ENCODE measurements around the gene RNF213.

The RNF213 gene

DNA sequence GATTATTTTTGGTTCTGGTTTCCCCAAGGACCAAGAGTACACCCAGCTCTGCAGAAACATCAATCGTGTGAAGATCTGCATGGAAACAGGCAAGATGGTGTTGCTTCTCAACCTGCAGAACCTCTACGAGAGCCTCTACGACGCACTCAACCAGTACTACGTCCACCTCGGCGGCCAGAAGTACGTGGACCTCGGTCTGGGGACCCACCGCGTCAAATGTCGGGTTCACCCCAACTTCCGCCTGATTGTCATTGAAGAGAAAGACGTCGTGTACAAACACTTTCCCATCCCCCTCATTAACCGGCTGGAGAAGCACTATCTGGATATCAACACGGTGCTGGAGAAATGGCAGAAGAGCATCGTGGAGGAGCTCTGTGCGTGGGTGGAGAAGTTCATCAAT lies 86.9 kb downstream of the RNF213 start:
- in situ Hi-C loops (cut with MboI; ENCODE audit: low sequenced_read_pairs): no loop called here
- Histone ChIP-seq H3K9me3 (no peaks in the 10 kb centered on the region), H3K4me1 (no peaks in the 10 kb centered on the region), H3K27me3 (ENCODE audit: low read depth) (no peaks in the 10 kb centered on the region), H3K36me3 (replicated peaks) (peaks cover 73% of the 10 kb centered on the region), H3K4me3 (no peak overlapping the region)
- no peak for DNase-seq (ENCODE audit: low spot score in 2 of 2)

DNA sequence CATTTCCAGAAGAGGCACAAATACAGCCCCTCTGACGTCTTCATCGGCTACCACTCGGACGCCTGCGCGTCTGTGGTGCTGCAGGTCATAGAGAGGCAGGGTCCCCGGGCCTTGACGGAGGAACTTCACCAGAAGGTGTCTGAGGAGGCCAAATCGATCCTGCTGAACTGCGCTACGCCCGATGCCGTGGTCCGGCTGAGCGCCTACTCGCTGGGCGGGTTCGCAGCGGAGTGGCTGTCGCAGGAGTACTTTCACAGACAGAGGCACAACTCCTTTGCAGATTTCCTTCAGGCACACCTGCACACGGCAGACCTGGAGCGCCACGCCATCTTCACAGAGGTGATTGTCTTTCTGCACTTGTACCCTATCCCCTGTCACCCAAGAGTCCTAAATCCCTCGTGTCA lies 87.3 kb downstream of the RNF213 start:
- no peaks in the 10 kb centered on the region for H3K27me3 ChIP-seq (ENCODE audit: low read depth)
- no peak overlapping the region for H3K4me3 ChIP-seq
- no peaks in the 10 kb centered on the region for H3K4me1 ChIP-seq
- no peaks in the 10 kb centered on the region for H3K9me3 ChIP-seq
- DNase-seq (ENCODE audit: low spot score in 2 of 2): no peak
- in situ Hi-C loops (cut with MboI; ENCODE audit: low sequenced_read_pairs): no loop called here
- peaks cover 75% of the 10 kb centered on the region for H3K36me3 ChIP-seq (replicated peaks)

DNA sequence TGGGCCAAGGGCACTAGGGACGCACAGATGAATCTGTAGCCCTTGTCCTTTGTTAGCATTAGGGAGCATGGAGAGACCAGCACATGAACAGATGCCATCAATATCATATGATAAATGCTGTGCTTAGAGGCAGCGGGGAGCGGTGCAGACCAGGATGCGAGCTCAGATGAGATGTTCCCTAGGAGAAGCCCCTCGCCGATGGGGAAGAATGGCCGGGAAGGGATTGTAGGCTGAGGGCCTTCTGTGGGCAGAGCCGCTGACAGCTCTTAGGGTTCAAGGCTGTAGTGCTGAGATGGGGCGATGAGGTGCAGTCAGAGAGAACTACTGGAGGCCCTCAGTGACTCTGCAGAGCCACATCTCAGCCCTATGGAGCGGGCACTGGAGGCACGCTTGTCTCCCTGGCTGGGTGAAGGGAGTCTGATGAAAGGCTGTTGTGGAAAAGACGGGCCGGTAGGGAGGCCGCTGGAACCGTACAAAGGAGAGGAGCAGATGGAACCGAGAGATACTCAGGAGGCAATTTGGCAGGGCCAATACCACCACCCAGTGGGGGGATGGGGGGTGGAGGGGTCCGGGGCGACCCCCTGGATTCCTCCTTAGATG lies 88.0 kb downstream of the RNF213 start:
- H3K4me1 ChIP-seq: no peaks in the 10 kb centered on the region
- in situ Hi-C loops (cut with MboI; ENCODE audit: low sequenced_read_pairs): no loop called here
- no peak for DNase-seq (ENCODE audit: low spot score in 2 of 2)
- no peaks in the 10 kb centered on the region for H3K27me3 ChIP-seq (ENCODE audit: low read depth)
- no peak overlapping the region for H3K4me3 ChIP-seq
- no peaks in the 10 kb centered on the region for H3K9me3 ChIP-seq
- peaks cover 75% of the 10 kb centered on the region for H3K36me3 ChIP-seq (replicated peaks)

DNA sequence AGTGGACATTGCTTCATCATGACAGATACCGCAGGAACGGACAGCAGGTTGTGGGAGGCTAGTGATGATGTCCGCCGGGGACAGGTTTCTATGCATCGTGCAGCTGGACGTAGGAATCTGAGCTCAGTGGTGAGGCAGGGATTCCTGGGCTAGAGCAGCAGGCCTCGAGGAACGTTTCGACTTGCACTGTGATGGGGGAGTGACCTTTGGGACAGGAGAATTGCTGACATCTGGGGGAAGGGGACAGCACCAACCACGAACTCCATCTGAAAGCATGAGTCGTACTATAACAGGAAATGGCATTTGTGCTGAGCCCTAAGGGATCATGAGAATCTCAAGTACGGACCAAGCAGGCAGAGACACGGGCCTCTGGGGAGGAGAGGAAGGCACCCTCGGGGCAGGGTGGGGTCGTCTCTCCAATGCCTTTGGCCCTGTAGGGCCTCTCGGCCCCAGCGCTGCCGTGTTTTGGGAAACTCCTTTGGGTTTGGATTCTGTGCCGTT lies 88.5 kb downstream of the RNF213 start:
- H3K4me3 ChIP-seq: no peak overlapping the region
- H3K36me3 ChIP-seq (replicated peaks): peaks cover 76% of the 10 kb centered on the region
- H3K4me1 ChIP-seq: no peaks in the 10 kb centered on the region
- no peak for DNase-seq (ENCODE audit: low spot score in 2 of 2)
- in situ Hi-C loops (cut with MboI; ENCODE audit: low sequenced_read_pairs): no loop called here
- H3K27me3 ChIP-seq (ENCODE audit: low read depth): no peaks in the 10 kb centered on the region
- no peaks in the 10 kb centered on the region for H3K9me3 ChIP-seq

DNA sequence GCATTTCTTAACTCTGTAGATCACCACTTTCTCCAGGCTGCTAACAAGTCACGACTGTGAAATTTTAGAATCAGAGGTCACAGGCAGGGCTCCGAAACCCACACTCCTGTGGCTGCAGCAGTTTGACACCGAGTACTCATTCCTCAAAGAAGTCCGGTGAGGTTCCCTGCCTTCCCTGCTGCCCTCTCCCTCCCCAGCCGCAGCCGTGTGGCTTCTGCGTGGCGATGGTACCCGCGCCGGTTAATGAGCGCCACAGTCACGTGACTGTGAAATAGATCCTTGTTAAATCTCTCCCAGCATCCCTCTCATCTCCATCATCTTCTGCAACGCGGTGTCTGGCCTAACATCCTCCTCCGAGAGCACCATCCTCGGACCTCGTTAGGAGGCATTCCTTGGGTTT lies 89.1 kb downstream of the RNF213 start:
- Histone ChIP-seq H3K27me3 (ENCODE audit: low read depth) (no peaks in the 10 kb centered on the region), H3K4me1 (no peaks in the 10 kb centered on the region), H3K36me3 (replicated peaks) (peaks cover 70% of the 10 kb centered on the region), H3K9me3 (no peaks in the 10 kb centered on the region), H3K4me3 (no peak overlapping the region)
- DNase-seq (ENCODE audit: low spot score in 2 of 2): no peak
- in situ Hi-C loops (cut with MboI; ENCODE audit: low sequenced_read_pairs): no loop called here

DNA sequence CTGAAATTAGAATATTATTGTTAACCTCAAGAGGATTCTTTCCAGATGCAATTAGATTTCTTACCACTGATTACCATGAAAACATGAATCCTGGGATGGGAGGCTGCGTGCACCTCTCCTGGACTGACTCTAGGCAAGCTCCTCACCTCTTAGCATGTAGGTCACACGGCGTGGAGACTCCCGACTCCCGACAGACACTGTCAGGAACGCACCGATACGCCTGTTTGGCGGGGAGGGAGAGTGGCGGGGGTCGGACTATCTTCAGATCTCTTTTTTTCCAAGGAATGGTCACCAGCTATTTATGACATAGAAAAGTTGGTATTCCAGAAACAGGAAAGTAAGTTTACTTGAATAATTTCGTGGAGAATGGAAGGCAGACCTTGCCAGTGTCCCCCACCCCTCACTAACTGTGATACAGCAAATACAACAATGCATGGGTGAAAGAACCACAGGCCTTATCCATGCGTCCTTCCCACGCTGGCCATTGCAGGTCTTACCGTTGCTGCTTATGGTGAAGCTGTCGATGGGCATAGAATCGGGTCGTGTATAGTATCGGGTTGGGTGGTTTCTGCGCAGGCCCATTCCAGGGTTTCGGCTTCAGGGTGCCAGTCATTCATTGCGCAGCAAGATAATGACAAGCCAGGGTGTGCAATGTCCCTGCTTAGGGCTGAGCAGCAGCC lies 91.7 kb downstream of the RNF213 start:
- DNase-seq (ENCODE audit: low spot score in 2 of 2): no peak
- Histone ChIP-seq H3K4me3 (no peak overlapping the region), H3K36me3 (replicated peaks) (peaks cover 55% of the 10 kb centered on the region), H3K4me1 (no peaks in the 10 kb centered on the region), H3K9me3 (no peaks in the 10 kb centered on the region), H3K27me3 (ENCODE audit: low read depth) (no peaks in the 10 kb centered on the region)
- in situ Hi-C loops (cut with MboI; ENCODE audit: low sequenced_read_pairs): no loop called here

DNA sequence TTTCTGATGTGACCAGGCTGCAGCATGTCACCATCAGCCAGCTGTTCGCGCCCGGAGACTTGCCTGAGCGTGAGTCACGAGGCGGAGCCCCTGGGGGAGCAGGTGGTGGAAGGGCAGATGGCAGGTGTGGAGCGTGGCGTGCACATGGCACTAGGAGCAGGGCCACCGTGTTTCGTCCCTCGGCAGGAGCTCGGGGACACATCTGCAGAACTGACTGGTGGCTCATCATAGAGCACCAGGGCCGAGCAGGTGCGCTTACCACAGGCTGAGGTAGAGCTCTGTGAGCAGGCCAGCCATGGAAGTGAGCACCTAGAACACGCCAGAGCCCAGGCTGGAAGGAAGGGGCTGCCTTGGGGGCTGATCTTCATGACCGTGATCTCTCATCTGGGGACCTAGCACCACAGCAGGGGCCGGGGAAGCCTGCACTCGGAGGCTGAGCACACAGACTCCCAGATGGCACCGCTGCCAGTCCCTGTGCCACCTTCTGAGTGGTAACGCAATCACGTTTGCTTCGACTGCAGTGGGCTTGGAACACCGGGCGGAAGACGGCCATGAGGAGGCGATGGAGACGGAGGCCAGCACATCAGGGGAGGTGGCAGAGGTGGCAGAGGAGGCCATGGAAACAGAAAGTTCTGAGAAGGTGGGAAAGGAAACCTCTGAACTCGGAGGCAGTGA lies 92.5 kb downstream of the RNF213 start:
- Histone ChIP-seq H3K27me3 (ENCODE audit: low read depth) (no peaks in the 10 kb centered on the region), H3K4me1 (no peaks in the 10 kb centered on the region), H3K36me3 (replicated peaks) (peaks cover 53% of the 10 kb centered on the region), H3K4me3 (no peak overlapping the region), H3K9me3 (no peaks in the 10 kb centered on the region)
- DNase-seq (ENCODE audit: low spot score in 2 of 2): no peak
- in situ Hi-C loops (cut with MboI; ENCODE audit: low sequenced_read_pairs): no loop called here

DNA sequence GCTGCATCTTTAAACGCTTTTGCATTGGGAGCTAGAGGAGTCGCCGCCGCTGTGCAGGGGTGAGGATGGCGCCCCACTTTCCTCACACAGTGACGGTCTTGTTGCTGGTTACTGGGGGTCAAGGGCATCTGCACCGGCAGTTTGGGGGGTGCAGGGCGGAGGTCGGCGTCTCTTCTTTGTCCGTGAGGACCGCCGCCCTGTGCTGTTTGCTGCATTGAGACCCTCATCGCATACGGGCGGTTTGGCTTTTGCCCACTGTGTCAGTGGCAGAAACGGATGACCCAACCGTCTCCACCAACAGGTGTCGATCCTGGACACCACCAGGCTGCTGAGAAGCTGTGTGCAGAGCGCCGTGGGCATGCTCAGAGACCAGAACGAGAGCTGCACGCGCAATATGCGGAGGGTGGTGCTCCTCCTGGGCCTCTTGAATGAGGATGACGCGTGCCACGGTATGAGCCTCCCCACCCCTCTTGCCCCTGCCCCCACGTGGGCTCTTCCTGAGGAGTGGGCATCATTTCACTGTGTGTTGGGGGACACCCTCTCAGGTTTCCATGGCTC lies 93.1 kb downstream of the RNF213 start:
- DNase-seq (ENCODE audit: low spot score in 2 of 2): no peak
- Histone ChIP-seq H3K9me3 (no peaks in the 10 kb centered on the region), H3K27me3 (ENCODE audit: low read depth) (no peaks in the 10 kb centered on the region), H3K4me1 (no peaks in the 10 kb centered on the region), H3K4me3 (no peak overlapping the region), H3K36me3 (replicated peaks) (peaks cover 55% of the 10 kb centered on the region)
- in situ Hi-C loops (cut with MboI; ENCODE audit: low sequenced_read_pairs): no loop called here

DNA sequence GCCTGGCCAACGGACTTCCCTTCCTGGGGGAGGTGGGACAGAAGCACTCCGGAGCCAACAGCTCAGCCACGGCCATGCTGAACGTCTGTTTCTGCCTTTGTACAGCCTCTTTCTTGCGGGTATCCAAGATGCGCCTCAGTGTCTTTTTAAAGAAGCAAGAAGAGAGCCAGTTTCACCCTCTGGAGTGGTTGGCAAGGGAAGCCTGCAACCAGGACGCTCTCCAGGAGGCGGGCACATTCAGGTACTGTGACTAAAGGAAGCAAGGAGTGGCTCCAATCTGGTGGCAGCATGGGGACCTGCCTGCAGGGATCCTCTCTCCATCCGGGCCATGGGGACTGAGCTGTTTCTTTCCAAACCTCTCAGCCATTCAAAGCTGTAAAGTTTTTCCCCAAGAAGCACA lies 93.7 kb downstream of the RNF213 start:
- H3K36me3 ChIP-seq (replicated peaks): peaks cover 53% of the 10 kb centered on the region
- no peak for DNase-seq (ENCODE audit: low spot score in 2 of 2)
- no peaks in the 10 kb centered on the region for H3K9me3 ChIP-seq
- H3K4me1 ChIP-seq: no peaks in the 10 kb centered on the region
- no peak overlapping the region for H3K4me3 ChIP-seq
- in situ Hi-C loops (cut with MboI; ENCODE audit: low sequenced_read_pairs): no loop called here
- no peaks in the 10 kb centered on the region for H3K27me3 ChIP-seq (ENCODE audit: low read depth)

DNA sequence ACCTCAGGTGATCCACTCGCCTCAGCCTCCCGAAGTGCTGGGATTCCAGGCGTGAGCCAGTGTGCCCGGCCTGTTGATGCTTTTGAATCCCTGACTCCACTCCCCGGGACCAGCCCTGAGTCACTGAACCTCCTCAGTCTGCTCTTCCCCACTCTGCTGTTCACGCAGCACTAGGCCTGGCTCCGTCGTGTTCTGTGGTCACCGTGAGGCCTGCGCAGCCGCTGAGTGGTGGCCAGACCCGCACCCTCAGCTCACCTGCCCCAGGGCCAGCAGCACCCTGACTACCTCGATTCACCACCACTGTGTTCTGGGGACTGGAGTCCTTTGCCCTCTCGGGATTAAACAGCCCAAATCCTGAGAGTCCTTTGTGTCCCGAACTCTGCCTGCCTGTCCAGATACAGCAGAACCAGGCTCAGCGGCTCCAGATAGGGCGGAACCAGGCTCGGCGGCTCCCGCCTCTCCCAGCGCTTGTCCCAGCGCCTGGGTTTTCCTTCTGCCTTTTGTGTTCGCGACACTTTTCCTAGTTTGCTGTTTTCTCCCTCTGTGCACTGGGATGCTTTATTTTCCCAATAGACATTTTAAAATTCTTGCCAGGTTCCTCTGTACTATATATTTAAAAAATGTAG lies 95.7 kb downstream of the RNF213 start:
- H3K4me1 ChIP-seq: no peaks in the 10 kb centered on the region
- no peaks in the 10 kb centered on the region for H3K27me3 ChIP-seq (ENCODE audit: low read depth)
- H3K36me3 ChIP-seq (replicated peaks): peaks cover 54% of the 10 kb centered on the region
- in situ Hi-C loops (cut with MboI; ENCODE audit: low sequenced_read_pairs): no loop called here
- no peak overlapping the region for H3K4me3 ChIP-seq
- DNase-seq (ENCODE audit: low spot score in 2 of 2): no peak
- H3K9me3 ChIP-seq: no peaks in the 10 kb centered on the region

DNA sequence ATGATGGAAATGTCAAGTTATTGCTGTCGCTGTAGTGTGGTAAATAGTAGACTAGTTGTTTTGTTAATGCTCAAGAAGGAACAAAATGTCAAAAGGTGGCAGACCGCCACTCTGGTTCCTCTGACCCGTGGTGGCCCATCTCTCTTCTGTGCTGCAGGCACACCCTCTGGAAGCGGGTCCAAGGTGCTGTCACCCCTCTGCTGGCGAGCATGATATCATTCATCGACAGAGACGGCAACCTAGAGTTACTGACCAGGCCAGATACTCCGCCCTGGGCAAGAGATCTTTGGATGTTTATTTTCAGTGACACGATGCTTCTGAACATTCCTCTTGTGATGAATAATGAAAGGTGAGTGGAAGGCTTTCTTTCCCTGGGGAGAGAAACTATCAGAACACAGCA lies 97.5 kb downstream of the RNF213 start:
- no peak overlapping the region for H3K4me3 ChIP-seq
- peaks cover 51% of the 10 kb centered on the region for H3K36me3 ChIP-seq (replicated peaks)
- no peaks in the 10 kb centered on the region for H3K4me1 ChIP-seq
- H3K9me3 ChIP-seq: no peaks in the 10 kb centered on the region
- no peak for DNase-seq (ENCODE audit: low spot score in 2 of 2)
- no peaks in the 10 kb centered on the region for H3K27me3 ChIP-seq (ENCODE audit: low read depth)
- in situ Hi-C loops (cut with MboI; ENCODE audit: low sequenced_read_pairs): no loop called here

DNA sequence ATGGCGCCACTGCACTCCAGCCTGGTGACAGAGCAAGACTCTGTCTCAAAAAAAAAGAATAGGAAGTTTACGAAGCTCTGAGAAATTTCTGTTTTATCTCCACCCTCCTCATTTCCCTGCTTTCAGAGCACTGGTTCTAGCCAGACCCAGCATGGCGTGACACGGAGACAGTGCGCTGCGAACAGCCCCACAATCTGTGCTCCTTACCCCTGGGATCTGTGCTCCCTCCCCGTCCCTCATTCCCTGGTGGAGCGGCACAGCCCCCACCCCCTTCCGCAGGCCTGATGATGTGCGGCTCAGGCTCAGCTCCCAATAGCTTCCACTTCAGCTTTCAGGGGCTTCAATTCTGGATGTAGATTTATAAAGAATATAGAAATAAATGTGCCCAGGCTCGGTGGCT lies 98.2 kb downstream of the RNF213 start:
- in situ Hi-C loops (cut with MboI; ENCODE audit: low sequenced_read_pairs): no loop called here
- Histone ChIP-seq H3K27me3 (ENCODE audit: low read depth) (no peaks in the 10 kb centered on the region), H3K36me3 (replicated peaks) (peaks cover 51% of the 10 kb centered on the region), H3K4me1 (no peaks in the 10 kb centered on the region), H3K9me3 (no peaks in the 10 kb centered on the region), H3K4me3 (no peak overlapping the region)
- DNase-seq (ENCODE audit: low spot score in 2 of 2): no peak

DNA sequence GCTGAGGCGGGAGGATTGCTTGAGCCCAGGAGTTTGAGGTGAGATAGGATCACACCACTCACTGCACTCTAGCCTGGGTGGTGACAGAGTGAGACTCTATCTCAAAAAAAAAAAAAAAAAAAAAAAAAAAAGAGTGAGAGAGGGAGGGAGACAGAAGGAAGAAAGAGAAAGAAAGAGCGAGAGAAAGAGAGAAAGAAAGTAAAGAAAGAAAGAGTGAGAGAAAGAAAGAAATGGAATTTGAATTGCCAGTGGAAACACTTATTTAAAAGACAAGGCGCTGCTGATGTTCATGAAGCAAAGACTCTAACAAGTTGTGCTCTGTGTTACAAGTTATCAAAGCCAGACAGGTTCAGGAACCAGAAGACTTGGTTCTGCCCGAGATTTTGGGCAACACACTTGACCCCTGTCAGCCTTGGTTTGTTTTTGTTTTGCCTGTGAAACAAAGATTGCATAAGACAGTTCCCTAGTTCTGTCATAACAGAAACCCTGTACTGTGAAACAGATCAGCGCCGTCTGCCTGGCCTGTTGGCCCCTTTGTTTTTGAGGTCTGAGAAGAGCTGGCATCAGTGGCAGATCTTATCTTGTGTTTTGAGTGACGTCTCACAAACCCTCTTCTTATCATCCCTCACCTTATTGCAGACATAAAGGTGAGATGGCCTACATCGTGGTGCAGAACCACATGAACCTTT lies 98.9 kb downstream of the RNF213 start:
- H3K9me3 ChIP-seq: no peaks in the 10 kb centered on the region
- no peak overlapping the region for H3K4me3 ChIP-seq
- H3K4me1 ChIP-seq: no peaks in the 10 kb centered on the region
- peaks cover 56% of the 10 kb centered on the region for H3K36me3 ChIP-seq (replicated peaks)
- H3K27me3 ChIP-seq (ENCODE audit: low read depth): no peaks in the 10 kb centered on the region
- DNase-seq (ENCODE audit: low spot score in 2 of 2): no peak
- in situ Hi-C loops (cut with MboI; ENCODE audit: low sequenced_read_pairs): no loop called here

Data from HAP-1 (cell line).